Ectodermal cell (in vitro differentiated cells): ENCODE measurements around the gene ZFP36L1.

Source experiments
- H3K27ac ChIP-seq: 2 replicates; pipeline ENCODE4 v1.7.0; 2013; ENCODE audit warnings: mild to moderate bottlenecking, low read depth, low read length; ENCODE audit not compliant: insufficient read depth, poor library complexity, severe bottlenecking
- H3K27me3 ChIP-seq: 2 replicates; pipeline ENCODE4 v1.7.0; 2013; ENCODE audit warnings: mild to moderate bottlenecking, low read length; ENCODE audit not compliant: insufficient read depth, control insufficient read depth, poor library complexity, severe bottlenecking
- H3K36me3 ChIP-seq: one replicate; pipeline ENCODE4 v1.7.0; 2013; ENCODE audit warnings: low read length; ENCODE audit not compliant: control insufficient read depth, insufficient read depth
- H3K4me1 ChIP-seq: one replicate; pipeline ENCODE4 v1.7.0; 2013; ENCODE audit warnings: low read length; ENCODE audit not compliant: control insufficient read depth, insufficient read depth
- H3K4me3 ChIP-seq: 2 replicates; pipeline ENCODE4 v1.7.0; 2013; ENCODE audit warnings: low read depth, low read length, control low read depth; ENCODE audit not compliant: insufficient read depth
- H3K9me3 ChIP-seq: 2 replicates; pipeline ENCODE4 v1.7.0; 2013; ENCODE audit warnings: mild to moderate bottlenecking, low read length, moderate library complexity; ENCODE audit not compliant: control insufficient read depth
- WGBS, 2 experiments: methylation state at CpG; one replicate each; pipeline ENCODE4 v1.1.7; 2013; ENCODE audit warnings: missing lambda C conversion rate in 2 of 2; 5-methylcytosine and 5-hydroxymethylcytosine counted together

ZFP36L1 gene

GRCh38 chr14:68807987-68808386 is 15.1 kb upstream of the ZFP36L1 start:
- Histone ChIP-seq H3K9me3 (no peaks in the 10 kb centered on the region), H3K27ac (no peak overlapping the region), H3K4me3 (no peak overlapping the region), H3K4me1 (no peaks in the 10 kb centered on the region), H3K27me3 (no peaks in the 10 kb centered on the region), H3K36me3 (no peaks in the 10 kb centered on the region)
- WGBS, 2 experiments: 95 to 97% methylated on average over 7 of the region's 7 CpGs

- no peaks in the 10 kb centered on the region for H3K27me3 ChIP-seq
- no peaks in the 10 kb centered on the region for H3K36me3 ChIP-seq
- WGBS, 2 experiments: 77 to 82% methylated on average over 10 of the region's 10 CpGs
- no peaks in the 10 kb centered on the region for H3K4me1 ChIP-seq
- no peak overlapping the region for H3K27ac ChIP-seq
- no peak overlapping the region for H3K4me3 ChIP-seq
- H3K9me3 ChIP-seq: no peaks in the 10 kb centered on the region
Observed at GRCh38 chr14:68807148-68807600, 14.3 kb upstream of the ZFP36L1 start.

GRCh38 chr14:68806526-68807147 is 13.8 kb upstream of the ZFP36L1 start:
- no peak overlapping the region for H3K27ac ChIP-seq
- H3K4me1 ChIP-seq: no peaks in the 10 kb centered on the region
- no peaks in the 10 kb centered on the region for H3K9me3 ChIP-seq
- no peaks in the 10 kb centered on the region for H3K36me3 ChIP-seq
- WGBS, 2 experiments: 94 to 95% methylated on average over 3 to 4 of the region's 4 CpGs
- no peak overlapping the region for H3K4me3 ChIP-seq
- no peaks in the 10 kb centered on the region for H3K27me3 ChIP-seq

DNA sequence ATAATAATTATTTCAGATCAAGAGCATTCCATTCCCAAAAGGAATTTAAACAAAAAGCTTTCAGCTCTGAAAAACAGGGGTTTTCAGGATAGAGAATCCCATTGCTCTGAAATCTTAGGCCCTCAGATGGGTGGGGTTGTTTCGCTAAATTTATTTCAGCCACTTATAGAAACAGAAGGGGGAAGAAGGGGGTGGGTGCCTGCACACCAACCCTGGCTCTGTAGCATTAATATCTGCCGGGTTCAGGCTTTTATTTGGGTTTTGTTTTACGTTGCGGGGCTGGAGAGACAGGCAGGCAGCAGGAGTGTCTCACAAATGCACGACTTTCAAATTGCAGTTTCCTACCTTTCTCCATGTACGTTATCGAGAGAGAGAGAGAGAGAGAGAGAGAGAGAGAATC is 12.5 kb upstream of the ZFP36L1 start:
- no peaks in the 10 kb centered on the region for H3K9me3 ChIP-seq
- 92 to 93% methylated on average over 7 of the region's 7 CpGs for WGBS, 2 experiments
- H3K36me3 ChIP-seq: no peaks in the 10 kb centered on the region
- no peaks in the 10 kb centered on the region for H3K27me3 ChIP-seq
- H3K4me3 ChIP-seq: no peak overlapping the region
- H3K4me1 ChIP-seq: no peaks in the 10 kb centered on the region
- no peak overlapping the region for H3K27ac ChIP-seq

DNA sequence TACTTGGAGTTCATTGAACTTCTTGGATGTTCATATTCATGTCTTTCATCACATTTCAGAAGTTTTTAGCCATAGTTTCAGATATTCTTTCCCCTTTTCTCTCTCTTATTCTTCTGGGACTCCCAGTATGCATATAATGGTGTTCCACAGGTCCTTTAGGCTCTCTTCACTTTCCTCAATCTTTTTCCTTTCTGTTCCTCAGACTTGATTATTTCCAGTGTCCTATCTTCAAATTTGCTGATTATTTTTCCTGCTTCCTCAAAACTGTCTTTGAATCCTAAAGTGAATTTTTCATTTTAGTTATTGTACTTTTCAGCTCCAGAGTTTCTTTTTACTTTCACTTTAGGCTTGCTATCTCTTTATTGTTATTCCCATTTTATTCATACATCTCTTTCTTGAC is 8.8 kb upstream of the ZFP36L1 start:
- Histone ChIP-seq H3K9me3 (no peaks in the 10 kb centered on the region), H3K4me3 (no peak overlapping the region), H3K36me3 (no peaks in the 10 kb centered on the region), H3K27ac (no peak overlapping the region), H3K4me1 (peaks cover 7% of the 10 kb centered on the region), H3K27me3 (no peaks in the 10 kb centered on the region)

- no peak overlapping the region for H3K27ac ChIP-seq
- no peaks in the 10 kb centered on the region for H3K27me3 ChIP-seq
- no peak overlapping the region for H3K4me3 ChIP-seq
- no peaks in the 10 kb centered on the region for H3K36me3 ChIP-seq
- no peaks in the 10 kb centered on the region for H3K9me3 ChIP-seq
- H3K4me1 ChIP-seq: peaks cover 9% of the 10 kb centered on the region
Observed at GRCh38 chr14:68800953-68801352, 8.1 kb upstream of the ZFP36L1 start.

GRCh38 chr14:68800390-68800789 is 7.5 kb upstream of the ZFP36L1 start:
- 64 to 96% methylated on average over 1 to 2 of the region's 2 CpGs for WGBS, 2 experiments
- H3K27ac ChIP-seq: no peak overlapping the region

DNA sequence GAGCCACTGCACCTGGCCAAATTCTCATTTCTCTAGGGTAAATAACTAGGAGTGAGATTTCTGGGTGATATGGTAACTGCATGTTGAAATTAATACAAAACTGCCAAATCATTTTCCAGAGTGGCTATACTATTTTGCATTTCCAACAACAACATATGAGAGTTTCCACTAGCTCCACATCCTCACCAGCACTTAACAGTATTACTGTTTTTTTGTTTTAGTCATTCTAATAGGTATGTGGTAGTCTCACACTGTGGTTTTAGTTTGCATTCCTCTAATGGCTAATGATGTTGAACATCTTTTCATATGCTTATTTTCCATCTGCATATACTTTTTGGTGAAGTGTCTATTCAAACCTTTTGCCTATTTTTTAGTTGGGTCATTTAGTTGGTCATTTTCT is 5.8 kb upstream of the ZFP36L1 start:
- no peaks in the 10 kb centered on the region for H3K9me3 ChIP-seq
- H3K36me3 ChIP-seq: no peaks in the 10 kb centered on the region
- H3K4me3 ChIP-seq: no peak overlapping the region

More at GRCh38 chr14:68800390-68800789, 7.5 kb upstream of the ZFP36L1 start:
- no peaks in the 10 kb centered on the region for H3K36me3 ChIP-seq
- no peaks in the 10 kb centered on the region for H3K9me3 ChIP-seq
- no peak overlapping the region for H3K4me3 ChIP-seq
- H3K4me1 ChIP-seq: peaks cover 9% of the 10 kb centered on the region
- H3K27me3 ChIP-seq: no peaks in the 10 kb centered on the region

DNA sequence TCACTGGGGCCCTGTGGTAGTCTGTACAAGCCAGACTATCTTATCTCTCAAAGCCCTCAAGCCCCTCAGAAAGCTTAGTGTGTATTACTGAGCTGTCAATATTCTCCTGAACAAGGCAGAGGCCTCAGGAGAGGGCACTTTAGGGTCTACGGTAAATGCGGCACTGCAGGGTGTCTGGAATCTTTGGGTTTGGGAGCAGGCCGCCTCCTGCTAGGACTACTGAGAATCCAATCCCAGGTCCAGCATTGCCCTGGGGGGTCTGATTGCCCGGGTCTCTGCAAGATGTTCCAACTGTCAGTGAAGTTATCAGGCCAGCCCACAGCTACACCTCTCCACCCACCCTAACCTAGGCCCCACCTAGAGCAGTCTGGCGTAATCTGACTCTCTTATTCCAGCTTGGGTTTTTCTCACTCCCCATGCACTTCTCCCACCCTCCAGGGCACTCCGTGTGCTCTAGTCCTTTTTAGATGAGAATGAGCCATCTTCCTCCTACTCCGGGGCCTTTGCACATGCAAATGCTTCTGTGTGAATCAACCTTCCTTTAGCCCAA is 4.3 kb upstream of the ZFP36L1 start:
- WGBS, 2 experiments: 21 to 23% methylated on average over 7 of the region's 7 CpGs
- no peaks in the 10 kb centered on the region for H3K27me3 ChIP-seq
- no peak overlapping the region for H3K4me3 ChIP-seq
- no peaks in the 10 kb centered on the region for H3K36me3 ChIP-seq
- no peaks in the 10 kb centered on the region for H3K9me3 ChIP-seq
- H3K27ac ChIP-seq: no peak overlapping the region
- peaks cover 9% of the 10 kb centered on the region for H3K4me1 ChIP-seq

More for the DNA sequence above, 5.8 kb upstream of the ZFP36L1 start:
- Histone ChIP-seq H3K27me3 (no peaks in the 10 kb centered on the region), H3K4me1 (peaks cover 9% of the 10 kb centered on the region), H3K27ac (no peak overlapping the region)

DNA sequence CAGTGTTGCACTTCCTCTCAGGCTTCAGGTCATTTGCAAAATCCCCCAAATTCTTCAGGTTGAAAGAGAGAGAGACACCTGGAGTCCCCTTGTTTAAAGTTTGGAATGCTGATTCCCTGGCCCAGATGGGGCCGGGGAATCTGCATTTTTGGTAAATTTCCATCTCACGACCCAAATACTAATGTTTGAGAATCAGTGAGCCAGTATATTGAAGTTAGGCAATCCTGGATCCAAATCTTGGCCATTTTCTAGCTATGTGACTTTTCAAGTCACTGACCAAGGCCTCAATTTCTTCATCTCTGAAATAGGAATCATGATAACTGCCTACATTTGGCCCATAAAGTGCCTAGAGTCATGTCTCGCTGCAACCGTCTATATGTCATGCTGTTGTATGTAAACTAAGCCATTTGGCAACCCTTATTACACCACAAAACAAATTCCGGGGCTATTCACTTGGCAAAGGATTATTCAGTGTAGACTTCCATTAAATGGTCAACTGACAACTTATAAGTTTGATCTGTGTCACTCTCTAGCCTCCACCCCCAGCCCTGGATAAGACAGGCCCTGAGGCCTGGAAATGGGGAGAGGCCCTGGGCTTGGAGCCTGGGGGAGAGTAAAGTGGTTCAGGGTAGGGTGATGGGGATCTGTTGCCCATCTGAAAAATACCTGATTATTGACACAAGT is 3.7 kb upstream of the ZFP36L1 start:
- Histone ChIP-seq H3K4me1 (peaks cover 9% of the 10 kb centered on the region), H3K36me3 (peaks cover under 1% of the 10 kb centered on the region), H3K27ac (no peak overlapping the region), H3K4me3 (peak overlapping the region; percentile 95), H3K9me3 (no peaks in the 10 kb centered on the region), H3K27me3 (no peaks in the 10 kb centered on the region)
- 43 to 49% methylated on average over 5 of the region's 5 CpGs for WGBS, 2 experiments
